ENCODE data around the gene CLEC16A.
"Not testable (repeated sequence)": the region's sequence is repeated elsewhere in the genome, so short reads cannot be mapped to it uniquely, and the experiment has no call there.

Gene CLEC16A

DNA sequence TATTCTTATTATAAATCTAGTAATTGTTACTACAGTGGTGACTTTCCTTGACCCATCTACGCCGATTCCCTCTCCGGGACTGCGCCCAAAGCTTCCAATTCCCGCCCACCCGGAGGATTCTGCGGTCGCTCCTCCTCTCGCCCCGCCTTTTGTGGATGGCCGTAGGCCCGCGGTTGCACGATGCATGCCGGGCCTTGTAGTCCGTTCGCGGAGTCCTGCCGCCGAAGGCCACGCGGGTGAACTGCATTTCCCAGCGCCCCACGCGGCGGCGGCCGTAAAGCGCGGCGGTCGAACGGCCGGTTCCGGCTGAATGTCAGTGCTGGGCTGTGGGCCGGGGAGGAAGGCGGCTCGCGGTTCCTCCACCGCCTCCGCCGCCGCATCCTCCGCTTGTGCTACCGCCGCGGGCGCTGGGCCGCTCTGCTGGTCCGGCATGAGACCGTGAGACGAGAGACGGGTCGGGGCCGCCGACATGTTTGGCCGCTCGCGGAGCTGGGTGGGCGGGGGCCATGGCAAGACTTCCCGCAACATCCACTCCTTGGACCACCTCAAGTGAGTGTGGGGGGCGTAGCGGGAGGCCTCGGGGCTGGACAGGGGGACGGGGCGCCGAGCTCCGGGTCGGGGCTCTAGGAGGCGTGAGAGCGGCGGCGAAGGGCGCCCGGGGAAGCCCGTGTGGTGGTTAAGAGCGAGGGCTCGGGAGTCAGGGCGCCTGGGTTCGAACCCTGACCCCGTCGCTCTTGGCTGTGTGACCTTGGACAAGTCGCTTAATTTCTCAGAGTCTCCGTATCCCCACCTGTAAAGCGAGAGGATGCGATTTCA is at the start of gene CLEC16A:
Gene CLEC16A, plus strand, starts transcription at position 316 of the 816 bp plus-strand sequence. Its CDS starts 154 bp downstream, at position 470.
- DNase-seq: peak; percentile 82

DNA sequence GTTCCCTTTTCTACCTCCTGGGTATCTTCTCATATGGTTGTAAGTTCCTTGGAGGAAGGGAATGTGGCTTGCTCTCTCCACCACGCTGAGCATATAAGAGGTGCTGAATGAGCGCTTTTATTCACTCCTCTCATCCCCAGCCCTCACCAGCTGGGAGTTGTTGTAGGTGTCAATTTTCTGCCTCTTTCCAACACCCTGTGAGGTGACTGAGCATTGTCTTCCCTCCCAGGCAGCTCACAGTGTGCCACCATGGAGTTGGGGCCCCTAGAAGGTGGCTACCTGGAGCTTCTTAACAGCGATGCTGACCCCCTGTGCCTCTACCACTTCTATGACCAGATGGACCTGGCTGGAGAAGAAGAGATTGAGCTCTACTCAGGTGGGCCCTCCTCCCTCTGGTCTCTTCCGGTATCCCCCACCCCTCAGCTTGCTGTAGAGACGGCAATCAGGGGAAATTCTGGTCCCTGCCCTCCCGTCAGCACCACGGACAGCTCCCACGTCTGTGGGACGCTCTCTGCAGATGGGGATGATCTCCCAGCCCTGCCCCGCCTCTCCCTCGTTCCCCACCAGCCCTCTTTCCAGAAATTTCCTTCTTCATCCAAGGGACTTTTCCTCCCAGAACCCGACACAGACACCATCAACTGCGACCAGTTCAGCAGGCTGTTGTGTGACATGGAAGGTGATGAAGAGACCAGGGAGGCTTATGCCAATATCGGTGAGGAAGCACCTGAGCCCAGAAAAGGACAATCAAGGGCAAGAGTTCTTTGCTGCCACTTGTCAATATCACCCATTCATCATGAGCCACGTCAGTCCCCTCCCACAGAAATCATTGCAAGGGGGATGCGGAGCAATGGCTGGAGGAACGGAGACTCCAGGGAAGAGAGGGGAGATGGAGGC is 49.1 kb upstream of the CLEC16A start:
- no peak for DNase-seq

- DNase-seq: no peak
Measured at GRCh38 chr16:10896165-10896564, 48.2 kb upstream of the CLEC16A start.

DNA sequence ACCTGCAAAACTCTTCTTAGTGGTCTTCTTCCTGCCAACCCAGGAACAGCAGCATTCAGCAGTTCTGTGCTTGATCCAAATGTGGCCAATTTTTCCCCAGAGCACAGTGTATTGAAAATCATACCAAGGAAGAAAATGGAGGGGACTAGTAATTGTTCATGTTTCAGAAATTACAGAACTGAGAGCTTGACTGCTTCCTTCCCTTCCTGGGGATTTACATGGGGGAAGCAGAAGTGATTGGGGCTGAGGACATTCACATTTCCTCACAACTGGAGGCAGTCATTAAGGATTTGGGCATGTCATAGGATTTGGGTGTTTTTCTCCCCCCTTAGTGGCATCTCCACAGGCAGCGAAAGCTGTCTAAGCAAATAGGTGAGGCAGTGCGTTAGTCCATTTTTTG is 47.6 kb upstream of the CLEC16A start:
- no peak for DNase-seq

DNA sequence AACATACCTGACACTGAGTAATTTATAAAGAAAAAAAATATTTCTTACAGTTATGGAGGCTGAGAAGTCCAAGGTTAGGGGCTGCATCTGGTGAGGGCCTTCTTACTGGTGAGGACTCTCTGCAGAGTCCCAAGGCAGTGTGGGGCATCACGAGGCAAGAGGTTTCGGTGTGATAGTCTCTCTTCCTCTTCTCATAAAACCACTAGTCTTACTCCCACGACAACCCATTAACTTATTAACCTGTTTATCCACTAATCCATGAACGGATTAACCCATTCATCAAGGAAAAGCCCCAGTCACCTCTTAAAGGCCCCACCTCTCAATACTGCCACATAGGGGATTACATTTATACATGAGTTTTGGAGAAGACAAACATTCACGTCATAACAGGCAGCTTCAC is 47.2 kb upstream of the CLEC16A start:
- DNase-seq: no peak

DNA sequence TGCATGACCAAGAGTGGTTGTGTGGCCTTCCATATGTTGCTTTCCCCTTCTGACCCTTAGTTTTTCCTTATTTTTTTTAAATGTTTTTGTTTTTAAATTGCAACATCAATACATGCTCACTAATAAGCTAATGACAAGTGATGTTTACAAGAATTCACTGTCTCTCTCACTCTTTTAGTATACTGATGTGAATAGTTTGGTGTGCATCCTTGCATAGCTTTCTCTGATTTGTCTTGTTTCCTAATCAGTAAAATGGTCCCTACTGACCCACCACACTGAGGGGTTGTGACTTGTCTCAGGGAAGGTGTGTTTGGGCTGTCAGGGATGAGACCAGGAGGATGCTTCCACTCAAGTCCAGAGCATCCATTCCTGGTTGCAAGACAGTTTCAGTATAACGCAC is 41.4 kb upstream of the CLEC16A start:
- DNase-seq: no peak

GRCh38 chr16:10906482-10906881 is 37.9 kb upstream of the CLEC16A start:
- no peak for DNase-seq

GRCh38 chr16:10906914-10907756 is 37.2 kb upstream of the CLEC16A start:
- DNase-seq: no peak

- no peak for DNase-seq
Measured at GRCh38 chr16:10907757-10908045, 36.7 kb upstream of the CLEC16A start.

GRCh38 chr16:10911267-10911666 is 33.1 kb upstream of the CLEC16A start:
- DNase-seq: no peak

DNA sequence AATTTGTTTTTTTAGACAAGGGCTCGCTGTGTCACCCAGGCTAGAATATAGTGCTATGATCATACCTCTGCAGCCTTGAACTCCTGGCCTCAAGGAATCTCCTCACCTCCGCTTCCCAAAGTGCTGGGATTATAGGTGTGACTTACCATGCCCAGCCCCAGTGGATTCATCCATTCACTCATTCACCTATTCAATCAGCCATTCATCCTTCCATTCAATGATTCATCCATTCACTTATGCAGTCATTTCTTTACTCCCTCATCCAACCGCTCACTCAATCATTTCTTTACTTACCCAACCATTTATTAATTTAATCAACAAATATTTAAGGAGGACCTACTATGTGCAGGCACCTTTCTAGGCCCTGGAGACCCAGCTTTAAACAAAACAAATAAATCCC is 27.8 kb upstream of the CLEC16A start:
- DNase-seq: no peak

- peak; percentile 77 for DNase-seq
Measured at GRCh38 chr16:10918294-10919002, 25.9 kb upstream of the CLEC16A start.

GRCh38 chr16:10919003-10919351 is 25.4 kb upstream of the CLEC16A start:
- no peak for DNase-seq

- DNase-seq: no peak
Measured at GRCh38 chr16:10920726-10921427, 23.5 kb upstream of the CLEC16A start.

GRCh38 chr16:10921536-10922327 is 22.6 kb upstream of the CLEC16A start:
- DNase-seq: no peak

- no peak for DNase-seq
Measured at GRCh38 chr16:10922328-10923145, 21.8 kb upstream of the CLEC16A start.

GRCh38 chr16:10923146-10923649 is 21.2 kb upstream of the CLEC16A start:
- no peak for DNase-seq

DNA sequence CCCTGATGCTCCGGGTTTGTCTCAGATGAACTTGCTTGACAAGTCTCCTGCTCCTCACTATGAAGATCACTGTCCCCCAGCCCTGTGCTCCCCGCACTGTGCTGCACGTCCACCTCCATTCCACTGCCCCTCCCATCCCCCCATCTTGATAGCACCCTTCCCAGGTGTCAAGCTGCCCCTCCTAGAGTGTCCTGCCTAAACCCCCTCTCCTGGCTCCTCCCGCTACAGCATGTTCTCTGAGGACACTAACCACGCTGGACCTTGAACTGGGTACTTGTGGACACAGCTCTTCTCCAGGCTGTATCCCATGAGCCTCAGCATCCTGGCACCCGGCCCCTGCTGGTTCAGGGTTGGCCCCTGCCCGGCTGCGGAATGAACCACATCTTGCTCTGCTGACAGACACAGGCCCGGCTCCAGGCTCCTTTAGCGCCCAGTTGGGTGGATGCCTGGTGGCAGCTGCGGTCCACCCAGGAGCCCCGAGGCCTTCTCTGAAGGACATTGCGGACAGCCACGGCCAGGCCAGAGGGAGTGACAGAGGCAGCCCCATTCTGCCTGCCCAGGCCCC is 20.6 kb upstream of the CLEC16A start:
- DNase-seq: no peak

DNA sequence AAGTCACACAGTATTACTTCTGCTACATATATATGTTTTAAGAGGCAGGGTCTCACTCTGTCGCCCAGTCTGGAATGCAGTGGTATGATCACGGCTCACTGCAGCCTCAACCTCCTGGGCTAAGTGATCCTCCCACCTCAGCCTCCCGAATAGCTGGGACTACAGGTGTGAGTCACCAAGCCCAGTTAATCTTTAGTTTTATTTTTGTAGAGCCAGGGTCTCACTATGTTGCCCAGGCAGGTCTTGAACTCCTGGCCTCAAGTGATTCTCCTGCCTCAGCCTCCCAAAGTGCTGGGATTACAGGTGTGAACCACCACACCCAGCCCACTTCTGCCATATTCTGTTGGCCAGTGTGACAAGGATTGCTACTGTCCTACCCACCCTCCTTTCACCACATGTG is 19.1 kb upstream of the CLEC16A start:
- not testable (repeated sequence) for DNase-seq

GRCh38 chr16:10926094-10926493 is 18.3 kb upstream of the CLEC16A start:
- no peak for DNase-seq

All from DMS79 treated with DMSO at 0.1 percent for 48 hours (cell line).